HEK293 (cell line): ENCODE measurements around the gene PPP6R3.

Experiments used
- CTCF ChIA-PET: fragments of 350-600 bp; formaldehyde crosslinking; extraction: SDS; loops from one replicate; lab custom pipeline; 2021; ENCODE audit warnings: antibody characterized with exemption; lab: Yijun Ruan, JAX
- POLR2A ChIA-PET: fragments of 300-600 bp; formaldehyde crosslinking; extraction: SDS; loops from one replicate; lab custom pipeline; 2020; ENCODE audit warnings: antibody characterized with exemption, inconsistent platforms; lab: Yijun Ruan, JAX
- H3K27ac ChIP-seq: fragments of 200-500 bp; sonication (Bioruptor generic); 2 replicates; pipeline ENCODE4 v1.5.1; 2014; ENCODE audit warnings: low read depth, low read length, control low read depth, inconsistent platforms; ENCODE audit errors: extremely low read depth
- H3K36me3 ChIP-seq, 2 experiments: fragments of 200-500 bp in 1 of 2; sonication (Bioruptor generic) in 1 of 2; 1 replicate in 1 of 2; 2 replicates in 1 of 2; pipeline ENCODE4 v1.5.1; 2014 to 2017; ENCODE audit warnings: inconsistent platforms in 2 of 2, low read length in 2 of 2; ENCODE audit not compliant: control insufficient read depth in 2 of 2, insufficient read depth in 1 of 2
- H3K4me1 ChIP-seq: fragments of 200-500 bp; sonication (Bioruptor generic); 2 replicates; pipeline ENCODE4 v1.5.1; 2014; ENCODE audit warnings: mild to moderate bottlenecking, low read length, inconsistent platforms; ENCODE audit not compliant: control insufficient read depth, insufficient read depth
- H3K4me3 ChIP-seq: 2 replicates; pipeline ENCODE4 v1.5.1; 2011; ENCODE audit warnings: low read depth, mild to moderate bottlenecking, control low read depth, low read length, moderate library complexity
- H3K9me3 ChIP-seq: fragments of 200-500 bp; sonication (Bioruptor generic); 2 replicates; pipeline ENCODE4 v1.5.1; 2014; ENCODE audit warnings: low read depth, low read length, inconsistent platforms; ENCODE audit not compliant: control insufficient read depth, insufficient read depth
- GLI2 ChIP-seq: fragments of 450-650 bp; formaldehyde crosslinking; IDR thresholded peaks from 2 replicates; pipeline ENCODE4; 2017; ENCODE audit warnings: missing biosample characterization, missing genetic modification characterization, low read depth, borderline replicate concordance
- GLIS2 ChIP-seq: fragments of 450-650 bp; formaldehyde crosslinking; IDR thresholded peaks from 2 replicates; pipeline ENCODE4 v1.5.1; 2016; ENCODE audit warnings: missing biosample characterization, missing genetic modification characterization
- KLF17 ChIP-seq: fragments of 450-650 bp; formaldehyde crosslinking; IDR thresholded peaks from 2 replicates; pipeline ENCODE4 v1.5.1; 2016; ENCODE audit warnings: missing biosample characterization, missing genetic modification characterization
- SP3 ChIP-seq: fragments of 450-650 bp; formaldehyde crosslinking; IDR thresholded peaks from 2 replicates; pipeline ENCODE4 v1.5.1; 2016; ENCODE audit warnings: missing biosample characterization, missing genetic modification characterization
- YY1 ChIP-seq: fragments of 450-650 bp; formaldehyde crosslinking; IDR thresholded peaks from 2 replicates; pipeline ENCODE4 v1.5.1; 2018; ENCODE audit warnings: missing biosample characterization, missing genetic modification characterization
- ZBTB44 ChIP-seq: fragments of 450-650 bp; IDR thresholded peaks from 2 replicates; pipeline ENCODE4 v1.5.1; 2018; ENCODE audit warnings: missing biosample characterization, mild to moderate bottlenecking, missing genetic modification characterization
- ZEB2 ChIP-seq: fragments of 450-650 bp; formaldehyde crosslinking; IDR thresholded peaks from 2 replicates; pipeline ENCODE4 v1.5.1; 2016; ENCODE audit warnings: missing biosample characterization, missing genetic modification characterization
- ZFP3 ChIP-seq: fragments of 450-650 bp; formaldehyde crosslinking; IDR thresholded peaks from 2 replicates; pipeline ENCODE4 v1.5.1; 2016; ENCODE audit warnings: low read depth, missing biosample characterization, missing genetic modification characterization
- ZFP37 ChIP-seq: fragments of 450-650 bp; formaldehyde crosslinking; IDR thresholded peaks from 2 replicates; pipeline ENCODE4 v1.5.1; 2016; ENCODE audit warnings: missing biosample characterization, missing genetic modification characterization
- ZNF19 ChIP-seq: fragments of 450-650 bp; formaldehyde crosslinking; IDR thresholded peaks from 2 replicates; pipeline ENCODE4; 2016; ENCODE audit warnings: missing biosample characterization, missing genetic modification characterization, low read depth
- ZNF354C ChIP-seq: fragments of 450-650 bp; formaldehyde crosslinking; IDR thresholded peaks from 2 replicates; pipeline ENCODE4 v1.5.1; 2016; ENCODE audit warnings: missing biosample characterization, missing genetic modification characterization, low read depth, borderline replicate concordance
- ZNF391 ChIP-seq: fragments of 450-650 bp; formaldehyde crosslinking; IDR thresholded peaks from 2 replicates; pipeline ENCODE4 v1.5.1; 2016; ENCODE audit warnings: low read depth, missing biosample characterization, missing genetic modification characterization, borderline replicate concordance
- ZNF394 ChIP-seq: fragments of 450-650 bp; formaldehyde crosslinking; IDR thresholded peaks from 2 replicates; pipeline ENCODE4 v1.5.1; 2016; ENCODE audit warnings: missing biosample characterization, missing genetic modification characterization, mild to moderate bottlenecking, moderate library complexity, borderline replicate concordance
- ZNF571 ChIP-seq: fragments of 450-650 bp; formaldehyde crosslinking; IDR thresholded peaks from 2 replicates; pipeline ENCODE4 v1.5.0; 2017; ENCODE audit warnings: missing biosample characterization, missing genetic modification characterization
- ZNF623 ChIP-seq: fragments of 450-650 bp; formaldehyde crosslinking; IDR thresholded peaks from 2 replicates; pipeline ENCODE4 v1.5.1; 2016; ENCODE audit warnings: missing biosample characterization, missing genetic modification characterization
- ZNF645 ChIP-seq: fragments of 450-650 bp; formaldehyde crosslinking; IDR thresholded peaks from 2 replicates; pipeline ENCODE4; 2016; ENCODE audit warnings: missing biosample characterization, missing genetic modification characterization
- ZNF658 ChIP-seq: fragments of 450-650 bp; formaldehyde crosslinking; IDR thresholded peaks from 2 replicates; pipeline ENCODE4; 2016; ENCODE audit warnings: missing biosample characterization, missing genetic modification characterization
- ZNF664 ChIP-seq: fragments of 450-650 bp; formaldehyde crosslinking; IDR thresholded peaks from 2 replicates; pipeline ENCODE4 v1.5.1; 2016; ENCODE audit warnings: missing biosample characterization, missing genetic modification characterization
- ZNF707 ChIP-seq: fragments of 450-650 bp; formaldehyde crosslinking; IDR thresholded peaks from 2 replicates; pipeline ENCODE4 v1.5.1; 2016; ENCODE audit warnings: missing biosample characterization, missing genetic modification characterization
- ZNF76 ChIP-seq: fragments of 450-650 bp; formaldehyde crosslinking; IDR thresholded peaks from 2 replicates; pipeline ENCODE4; 2016; ENCODE audit warnings: low read depth, missing biosample characterization, missing genetic modification characterization, borderline replicate concordance
- ZNF791 ChIP-seq: fragments of 450-650 bp; formaldehyde crosslinking; IDR thresholded peaks from 2 replicates; pipeline ENCODE4 v1.5.1; 2016; ENCODE audit warnings: missing biosample characterization, missing genetic modification characterization
- TF ChIP-seq, protein P1 (sequence below): fragments of 450-650 bp; formaldehyde crosslinking; conservative IDR thresholded peaks from 2 replicates; pipeline ENCODE4 v1.5.1; 2016; ENCODE audit warnings: low read depth, missing biosample characterization, missing genetic modification characterization
- TF ChIP-seq, protein P2 (sequence below): fragments of 450-650 bp; formaldehyde crosslinking; IDR thresholded peaks from 2 replicates; pipeline ENCODE4 v1.5.0; 2017; ENCODE audit warnings: missing biosample characterization, missing genetic modification characterization, borderline replicate concordance

The PPP6R3 gene

DNA sequence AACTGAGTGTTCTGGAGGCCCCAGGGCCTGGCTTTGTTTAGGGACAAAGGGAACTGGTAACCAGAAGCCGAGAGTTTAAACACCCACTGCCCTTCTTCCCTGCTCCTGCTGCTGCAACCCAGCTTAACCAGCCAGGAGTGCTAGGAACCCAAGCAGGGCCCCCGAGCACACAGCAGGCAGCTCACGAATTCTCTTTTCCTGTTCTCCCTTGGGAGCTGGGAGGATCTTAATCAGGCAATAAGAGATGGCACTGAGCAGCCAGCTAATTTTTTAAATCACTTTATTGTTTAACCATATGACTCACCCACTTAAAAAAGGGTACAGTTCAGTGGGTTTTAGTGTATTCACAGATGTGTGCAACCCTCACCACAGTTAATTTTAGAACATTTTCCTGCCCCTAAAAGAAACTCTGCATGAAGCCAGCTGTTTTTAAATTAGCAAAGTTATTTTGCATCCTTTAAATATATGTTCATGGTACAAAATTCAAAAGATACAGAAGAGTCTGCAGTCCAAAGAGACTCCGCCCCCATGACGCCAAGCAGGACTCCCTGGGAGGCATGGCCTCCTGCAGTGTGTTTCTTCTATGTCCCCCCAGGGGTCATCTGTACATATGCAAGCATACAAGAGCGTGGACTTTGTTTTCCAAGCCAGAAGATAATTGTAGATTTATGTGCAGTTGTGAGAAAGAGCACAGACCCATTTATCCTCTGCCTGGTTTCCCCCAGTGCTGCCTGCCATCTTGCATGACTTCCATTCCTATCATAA lies 18.9 kb upstream of the PPP6R3 start (continued):
- TF ChIP-seq ZNF707 (no peak), GLI2 (tag by site-specific recombination) (peak; percentile 66; the same call in 1 of the 2 replicates), ZNF791 (no peak), ZFP3 (tag by site-specific recombination) (0 out of 2 replicates have a peak, but pooled peaks have one; percentile 22), ZNF394 (tag by site-specific recombination) (peak; percentile 59), ZNF664 (tag by site-specific recombination) (0 out of 2 replicates have a peak, but pooled peaks have one; percentile 11), SP3 (tag by site-specific recombination) (no peak), ZEB2 (tag by site-specific recombination) (peak; percentile 87), ZNF19 (tag by site-specific recombination) (no peak), ZNF76 (tag by site-specific recombination) (no peak)
- TF ChIP-seq, protein P1, sequence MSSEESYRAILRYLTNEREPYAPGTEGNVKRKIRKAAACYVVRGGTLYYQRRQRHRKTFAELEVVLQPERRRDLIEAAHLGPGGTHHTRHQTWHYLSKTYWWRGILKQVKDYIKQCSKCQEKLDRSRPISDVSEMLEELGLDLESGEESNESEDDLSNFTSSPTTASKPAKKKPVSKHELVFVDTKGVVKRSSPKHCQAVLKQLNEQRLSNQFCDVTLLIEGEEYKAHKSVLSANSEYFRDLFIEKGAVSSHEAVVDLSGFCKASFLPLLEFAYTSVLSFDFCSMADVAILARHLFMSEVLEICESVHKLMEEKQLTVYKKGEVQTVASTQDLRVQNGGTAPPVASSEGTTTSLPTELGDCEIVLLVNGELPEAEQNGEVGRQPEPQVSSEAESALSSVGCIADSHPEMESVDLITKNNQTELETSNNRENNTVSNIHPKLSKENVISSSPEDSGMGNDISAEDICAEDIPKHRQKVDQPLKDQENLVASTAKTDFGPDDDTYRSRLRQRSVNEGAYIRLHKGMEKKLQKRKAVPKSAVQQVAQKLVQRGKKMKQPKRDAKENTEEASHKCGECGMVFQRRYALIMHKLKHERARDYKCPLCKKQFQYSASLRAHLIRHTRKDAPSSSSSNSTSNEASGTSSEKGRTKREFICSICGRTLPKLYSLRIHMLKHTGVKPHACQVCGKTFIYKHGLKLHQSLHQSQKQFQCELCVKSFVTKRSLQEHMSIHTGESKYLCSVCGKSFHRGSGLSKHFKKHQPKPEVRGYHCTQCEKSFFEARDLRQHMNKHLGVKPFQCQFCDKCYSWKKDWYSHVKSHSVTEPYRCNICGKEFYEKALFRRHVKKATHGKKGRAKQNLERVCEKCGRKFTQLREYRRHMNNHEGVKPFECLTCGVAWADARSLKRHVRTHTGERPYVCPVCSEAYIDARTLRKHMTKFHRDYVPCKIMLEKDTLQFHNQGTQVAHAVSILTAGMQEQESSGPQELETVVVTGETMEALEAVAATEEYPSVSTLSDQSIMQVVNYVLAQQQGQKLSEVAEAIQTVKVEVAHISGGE (tag by site-specific recombination) = no peak
- TF ChIP-seq, protein P2, sequence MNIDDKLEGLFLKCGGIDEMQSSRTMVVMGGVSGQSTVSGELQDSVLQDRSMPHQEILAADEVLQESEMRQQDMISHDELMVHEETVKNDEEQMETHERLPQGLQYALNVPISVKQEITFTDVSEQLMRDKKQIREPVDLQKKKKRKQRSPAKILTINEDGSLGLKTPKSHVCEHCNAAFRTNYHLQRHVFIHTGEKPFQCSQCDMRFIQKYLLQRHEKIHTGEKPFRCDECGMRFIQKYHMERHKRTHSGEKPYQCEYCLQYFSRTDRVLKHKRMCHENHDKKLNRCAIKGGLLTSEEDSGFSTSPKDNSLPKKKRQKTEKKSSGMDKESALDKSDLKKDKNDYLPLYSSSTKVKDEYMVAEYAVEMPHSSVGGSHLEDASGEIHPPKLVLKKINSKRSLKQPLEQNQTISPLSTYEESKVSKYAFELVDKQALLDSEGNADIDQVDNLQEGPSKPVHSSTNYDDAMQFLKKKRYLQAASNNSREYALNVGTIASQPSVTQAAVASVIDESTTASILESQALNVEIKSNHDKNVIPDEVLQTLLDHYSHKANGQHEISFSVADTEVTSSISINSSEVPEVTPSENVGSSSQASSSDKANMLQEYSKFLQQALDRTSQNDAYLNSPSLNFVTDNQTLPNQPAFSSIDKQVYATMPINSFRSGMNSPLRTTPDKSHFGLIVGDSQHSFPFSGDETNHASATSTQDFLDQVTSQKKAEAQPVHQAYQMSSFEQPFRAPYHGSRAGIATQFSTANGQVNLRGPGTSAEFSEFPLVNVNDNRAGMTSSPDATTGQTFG (tag by site-specific recombination) = no peak

GRCh38 chr11:68442433-68442832 lies 18.1 kb upstream of the PPP6R3 start:
- H3K9me3 ChIP-seq = no peaks in the 10 kb centered on the region
- H3K4me3 ChIP-seq = no peak overlapping the region
- POLR2A ChIA-PET = no interaction called here
- peaks cover 11% of the 10 kb centered on the region; the same call in 1 of the 2 replicates for H3K4me1 ChIP-seq
- peaks cover 0 to 22% of the 10 kb centered on the region in 2 experiments; a peak in 2 of 3 replicates for H3K36me3 ChIP-seq
- H3K27ac ChIP-seq = peak overlapping the region; percentile 24; the same call in 1 of the 2 replicates
- CTCF ChIA-PET = no interaction called here
- TF ChIP-seq ZNF658 (tag by site-specific recombination) = no peak
- TF ChIP-seq GLIS2 (tag by site-specific recombination) = no peak
- no peak for TF ChIP-seq YY1
- no peak for TF ChIP-seq ZNF645 (tag by site-specific recombination)
- TF ChIP-seq ZNF571 (tag by site-specific recombination) = no peak
- no peak for TF ChIP-seq ZBTB44 (tag by site-specific recombination)
- no peak for TF ChIP-seq ZNF623 (tag by site-specific recombination)
- TF ChIP-seq, protein P2 (tag by site-specific recombination) = no peak
- TF ChIP-seq ZNF354C (tag by site-specific recombination) = no peak
- TF ChIP-seq ZFP37 = no peak
- no peak for TF ChIP-seq ZNF391 (tag by site-specific recombination)
- TF ChIP-seq KLF17 (tag by site-specific recombination) = no peak
